Stimulated activated CD4-positive, alpha-beta T cell treated with anti-CD3 and anti-CD28 coated beads, Interleukin-15, amount 100 ng/mL, for 1 hour (primary cell): Measurements from ENCODE around the gene CD46.
"Not testable (repeated sequence)": the region's sequence is repeated elsewhere in the genome, so short reads cannot be mapped to it uniquely, and the experiment has no call there.

Experiments used
- DNase-seq, 2 donors: peaks; one replicate each; pipeline ENCODE4 v3.0.0-alpha.2; 2020; ENCODE audit warnings: low read depth in 1 of 2, low spot score in 1 of 2

CD46 gene

GRCh38 chr1:207751790-207752455, at the start of gene CD46:
Gene CD46 (plus strand): TSS chr1:207752054. CDS start chr1:207752213, 159 bp downstream.
- peak; percentile 80 to 89 for DNase-seq

DNA sequence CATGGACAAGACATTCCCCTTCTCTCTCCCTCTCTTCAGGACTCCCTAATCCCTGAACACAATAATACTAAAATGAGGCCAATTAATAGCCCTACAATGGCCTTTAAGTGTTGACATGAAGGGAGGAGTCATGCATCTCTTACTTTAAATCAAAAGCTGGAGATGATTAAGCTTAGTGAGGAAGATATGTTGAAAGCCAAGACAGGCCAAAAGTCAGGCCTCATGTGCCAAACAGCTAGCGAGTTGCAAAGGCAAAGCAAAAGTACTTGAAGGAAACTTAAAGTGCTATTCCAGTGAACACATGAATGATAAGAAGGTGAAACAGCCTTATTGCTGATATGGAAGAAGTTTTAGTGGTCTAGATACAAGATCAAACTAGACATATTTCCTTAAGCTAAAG, 49.5 kb upstream of the CD46 start:
- no peak for DNase-seq

GRCh38 chr1:207703712-207704111, 48.1 kb upstream of the CD46 start:
- DNase-seq: no peak

DNA sequence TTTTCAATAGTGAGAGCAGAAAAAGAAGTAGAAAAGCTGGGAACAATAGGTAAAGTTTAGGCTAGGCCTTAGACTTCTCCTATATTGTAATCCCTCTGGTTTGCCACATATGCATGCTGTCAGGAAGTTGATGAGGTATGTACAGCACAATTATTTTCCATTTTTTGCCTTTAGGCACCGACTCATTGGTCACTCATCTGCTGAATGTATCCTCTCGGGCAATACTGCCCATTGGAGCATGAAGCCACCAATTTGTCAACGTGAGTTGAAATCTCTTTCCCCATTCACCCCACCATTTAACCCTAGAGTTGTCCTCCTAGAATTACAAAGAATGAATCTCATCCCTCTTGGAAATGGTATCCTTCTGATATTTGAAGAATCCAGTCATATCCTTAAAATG, 43.9 kb upstream of the CD46 start:
- DNase-seq: not testable (repeated sequence)

- no peak for DNase-seq
Observed at GRCh38 chr1:207711285-207711684, 40.6 kb upstream of the CD46 start.

- not testable (repeated sequence) for DNase-seq
Observed at GRCh38 chr1:207712701-207713100, 39.2 kb upstream of the CD46 start.

- no peak for DNase-seq
Observed at GRCh38 chr1:207713529-207713928, 38.3 kb upstream of the CD46 start.

- DNase-seq: no peak
Observed at GRCh38 chr1:207719234-207719633, 32.6 kb upstream of the CD46 start.

DNA sequence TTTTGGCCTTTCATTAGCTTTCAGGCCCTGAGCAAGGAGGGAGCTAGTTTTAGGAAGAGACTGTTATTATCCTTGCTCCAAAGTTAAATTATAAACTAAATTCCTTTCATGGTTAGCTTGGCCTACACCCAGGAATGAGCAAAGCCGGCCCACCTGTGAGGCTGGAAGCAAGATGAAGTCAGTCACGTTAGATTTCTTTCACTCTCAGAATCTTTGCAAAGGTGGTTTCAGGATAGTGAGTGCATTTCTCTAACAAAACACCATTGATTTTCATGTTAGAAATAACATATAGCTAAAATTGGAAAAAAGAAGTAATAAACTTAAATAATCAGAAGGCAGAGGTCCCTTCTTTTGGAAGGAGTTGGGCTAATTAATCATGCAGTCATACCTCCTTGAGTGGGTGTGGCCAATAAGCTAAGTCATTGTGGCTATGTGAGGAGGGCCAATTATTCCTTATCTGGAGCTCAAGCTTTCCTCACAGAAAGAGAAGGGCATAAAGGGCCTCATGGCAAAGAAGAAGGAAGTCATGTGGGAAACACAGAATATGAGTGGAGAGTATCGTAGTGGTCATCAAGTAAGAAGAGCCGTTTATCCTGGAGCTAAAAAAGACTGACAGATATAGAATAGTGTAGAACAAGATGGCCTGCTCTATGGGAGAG, 23.5 kb upstream of the CD46 start:
- DNase-seq: not testable (repeated sequence)

DNA sequence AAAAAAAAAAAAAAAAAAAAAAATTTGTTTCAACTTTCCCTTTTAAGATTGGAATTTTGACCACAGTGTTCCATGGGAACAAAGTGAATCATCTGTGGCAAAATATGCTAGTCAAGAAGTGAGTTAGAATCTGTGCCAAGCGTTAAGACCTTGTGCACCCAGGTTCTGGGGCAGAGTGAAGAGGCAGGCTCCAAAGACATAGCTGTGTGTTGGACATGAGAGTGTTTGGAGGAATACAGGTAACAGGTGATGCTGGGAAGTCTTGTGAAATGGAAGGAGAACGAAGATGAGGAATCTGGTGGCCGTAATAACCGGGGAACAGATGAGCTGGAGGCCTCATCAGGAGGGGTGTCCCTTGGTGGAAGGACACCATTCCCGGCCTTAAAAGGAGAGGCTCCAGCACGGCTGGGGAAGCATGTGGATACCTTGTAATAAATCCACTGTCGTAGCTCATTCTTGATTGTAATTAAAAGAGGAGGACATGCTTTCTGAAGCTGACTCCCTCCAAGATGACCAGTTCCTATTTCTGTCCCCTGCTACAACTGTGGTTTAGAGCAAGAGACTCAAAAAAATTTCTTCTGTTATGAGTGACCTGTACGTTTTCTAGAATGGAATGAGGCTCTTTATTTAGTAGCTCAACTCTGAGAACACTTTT, 14.2 kb upstream of the CD46 start:
- not testable (repeated sequence) for DNase-seq

GRCh38 chr1:207738158-207738659, 13.6 kb upstream of the CD46 start:
- not testable (repeated sequence) for DNase-seq

DNA sequence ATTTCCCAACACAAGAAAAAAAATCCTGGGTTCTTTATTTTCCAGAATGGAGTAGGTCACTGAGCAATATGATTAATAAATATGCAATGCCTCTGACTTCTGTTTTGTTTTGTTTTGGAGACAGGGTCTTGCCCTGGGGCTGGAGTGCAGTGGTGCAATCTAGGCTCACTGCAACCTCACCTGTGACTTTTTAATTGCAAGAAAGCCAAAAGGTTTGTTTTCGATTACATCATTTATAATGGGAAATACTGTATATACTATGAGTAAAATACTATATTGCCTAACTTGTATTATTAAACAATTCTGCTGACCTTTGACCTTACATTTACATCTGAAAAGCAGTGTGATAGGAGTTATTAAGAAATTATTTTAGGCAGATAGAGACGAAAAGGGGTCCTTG, 11.6 kb upstream of the CD46 start:
- DNase-seq: no peak

GRCh38 chr1:207742850-207743555, 8.9 kb upstream of the CD46 start:
- DNase-seq: no peak

GRCh38 chr1:207744000-207744534, 7.8 kb upstream of the CD46 start:
- DNase-seq: no peak

GRCh38 chr1:207745285-207745684, 6.6 kb upstream of the CD46 start:
- DNase-seq: no peak

DNA sequence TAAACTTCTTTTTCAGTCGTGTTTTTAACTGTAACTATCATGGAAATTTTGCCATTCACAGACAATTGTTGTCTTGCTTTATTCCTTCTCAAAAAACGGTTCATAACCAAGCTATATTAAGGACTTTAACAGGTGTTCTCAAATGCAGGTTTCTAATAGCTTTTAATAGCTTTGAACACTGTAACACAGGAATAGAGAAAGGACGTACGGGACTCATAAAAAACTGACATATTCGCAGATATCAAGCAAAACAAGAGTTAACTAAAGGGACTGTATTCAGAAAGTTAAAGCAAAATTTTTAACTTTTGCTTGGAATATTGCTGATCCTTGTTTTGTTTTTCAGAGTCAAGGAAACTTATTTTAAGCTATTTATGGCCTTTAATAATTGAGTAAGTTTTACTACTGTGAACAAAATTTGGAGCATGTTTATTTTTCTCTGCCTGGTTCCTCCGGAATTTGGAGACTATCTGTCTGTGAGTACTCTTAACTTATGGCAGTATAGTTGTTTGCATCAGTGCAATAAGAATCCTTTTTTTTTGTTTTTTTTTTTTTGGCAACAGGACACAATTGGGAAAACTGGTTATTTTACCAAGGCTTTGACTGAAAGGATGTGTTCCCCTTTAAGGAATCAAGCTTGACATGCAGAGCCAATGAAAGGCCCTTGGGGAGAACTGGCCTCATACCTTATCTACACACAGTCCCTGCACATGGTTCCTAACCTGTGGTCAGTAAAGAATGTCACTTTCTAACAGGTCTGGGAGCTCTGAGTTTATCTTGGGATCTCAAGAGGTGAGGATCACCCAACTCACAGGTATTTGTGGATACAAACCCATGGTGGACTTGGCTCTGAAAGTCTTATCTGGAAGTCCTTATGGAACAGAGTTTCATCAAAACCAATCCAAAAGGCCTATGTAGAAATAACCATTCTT, 5.8 kb upstream of the CD46 start:
- no peak for DNase-seq

- no peak for DNase-seq
Observed at GRCh38 chr1:207747627-207748492, 4.0 kb upstream of the CD46 start.

- DNase-seq: no peak
Observed at GRCh38 chr1:207748737-207749528, 2.9 kb upstream of the CD46 start.
